Spleen (tissue), 7 donors: Measurements from ENCODE around the gene CNPY1.

ENCODE experiments used
- POLR2A ChIP-seq, 3 donors: fragments of 450-650 bp; IDR thresholded peaks; one replicate each; pipeline ENCODE4 v1.5.1; 2017; ENCODE audit warnings: antibody characterized with exemption in 3 of 3, mild to moderate bottlenecking in 1 of 3
- POLR2AphosphoS5 ChIP-seq, 3 donors: sonication (generic); formaldehyde crosslinking; IDR thresholded peaks; one replicate each; pipeline ENCODE4 v1.5.1; 2017; ENCODE audit warnings: antibody characterized with exemption in 3 of 3
- TF ChIP-seq, protein P1 (sequence below), 11 experiments: fragments of 200-600 bp in 7 of 11; fragments of 450-650 bp in 4 of 11; sonication (generic) in 4 of 11; IDR thresholded peaks in 8 of 11; conservative IDR thresholded peaks in 3 of 11; 1 replicate in 7 of 11; 2 replicates in 4 of 11; pipeline versions ENCODE4 v1.4.0 to v1.8.0; 2016 to 2021; ENCODE audit warnings: antibody characterized with exemption in 11 of 11, inconsistent platforms in 4 of 11, mild to moderate bottlenecking in 1 of 11
- donor health status: DM: no; HTN: no; CAD: no; lungs with moderate emphysema.
- donor health status: DM: no; HTN: no; CAD: no.
- donor health status: DM: no; HTN: no; CAD: no.

GRCh38 chr7:155514296-155514695 lies 32.1 kb downstream of the CNPY1 start:
- TF ChIP-seq, protein P1, sequence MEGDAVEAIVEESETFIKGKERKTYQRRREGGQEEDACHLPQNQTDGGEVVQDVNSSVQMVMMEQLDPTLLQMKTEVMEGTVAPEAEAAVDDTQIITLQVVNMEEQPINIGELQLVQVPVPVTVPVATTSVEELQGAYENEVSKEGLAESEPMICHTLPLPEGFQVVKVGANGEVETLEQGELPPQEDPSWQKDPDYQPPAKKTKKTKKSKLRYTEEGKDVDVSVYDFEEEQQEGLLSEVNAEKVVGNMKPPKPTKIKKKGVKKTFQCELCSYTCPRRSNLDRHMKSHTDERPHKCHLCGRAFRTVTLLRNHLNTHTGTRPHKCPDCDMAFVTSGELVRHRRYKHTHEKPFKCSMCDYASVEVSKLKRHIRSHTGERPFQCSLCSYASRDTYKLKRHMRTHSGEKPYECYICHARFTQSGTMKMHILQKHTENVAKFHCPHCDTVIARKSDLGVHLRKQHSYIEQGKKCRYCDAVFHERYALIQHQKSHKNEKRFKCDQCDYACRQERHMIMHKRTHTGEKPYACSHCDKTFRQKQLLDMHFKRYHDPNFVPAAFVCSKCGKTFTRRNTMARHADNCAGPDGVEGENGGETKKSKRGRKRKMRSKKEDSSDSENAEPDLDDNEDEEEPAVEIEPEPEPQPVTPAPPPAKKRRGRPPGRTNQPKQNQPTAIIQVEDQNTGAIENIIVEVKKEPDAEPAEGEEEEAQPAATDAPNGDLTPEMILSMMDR (IDR thresholded peaks at IDR 0.05 in 8 of 11, conservative IDR thresholded peaks at IDR 0.05 in 3 of 11): no peak
- no peak for TF ChIP-seq POLR2A (IDR thresholded peaks at IDR 0.05)
- no peak for TF ChIP-seq POLR2AphosphoS5 (IDR thresholded peaks at IDR 0.05)
